ENCODE measurements around the gene AMY1A. TPM values are rescaled to one million over a fixed set of nuclear protein-coding genes. Genes with fewer than 3 reads are reported as not detected.
"Not testable (repeated sequence)": the region's sequence is repeated elsewhere in the genome, so short reads cannot be mapped to it uniquely, and the experiment has no call there.

AMY1A gene
- total RNA-seq = not detected in 2 replicates
- not detected for total RNA-seq (2013)
- not detected in 2 replicates for polyA plus RNA-seq
- not detected in 2 replicates for polyA minus RNA-seq

- ATAC-seq (ENCODE audit: low read depth); H4K20me1 ChIP-seq (ENCODE audit: control insufficient read depth, insufficient read depth, low read length, poor library complexity, severe bottlenecking); H3K9ac ChIP-seq (ENCODE audit: low read length); H3K27me3 Mint-ChIP-seq; H3K27me3 ChIP-seq (replicated peaks in 1 of 4; ENCODE audit: control extremely low read depth in 1 of 4, control insufficient read depth in 3 of 4, insufficient read depth in 4 of 4, low read length in 3 of 4); H3K4me2 ChIP-seq (replicated peaks; ENCODE audit: low read depth, low read length, poor library complexity, severe bottlenecking); H3K27ac ChIP-seq (ENCODE audit: low read length in 2 of 2); CTCF ChIA-PET; H3K79me2 ChIP-seq (ENCODE audit: control insufficient read depth, insufficient read depth, low read length); POLR2A ChIA-PET; H2AFZ ChIP-seq (ENCODE audit: insufficient read depth, low read depth, low read length, poor library complexity, severe bottlenecking); H3K27ac Mint-ChIP-seq; intact Hi-C loops (cut with micrococcal nuclease); DNase-seq; H3K4me1 ChIP-seq (ENCODE audit: control insufficient read depth in 2 of 2, insufficient read depth in 2 of 2, low read length in 2 of 2); H3K4me3 Mint-ChIP-seq; H3K9me3 Mint-ChIP-seq (ENCODE audit: insufficient read depth); H3K9me3 ChIP-seq (ENCODE audit: control extremely low read depth in 1 of 3, control insufficient read depth in 2 of 3, insufficient read depth in 1 of 3, low read length in 2 of 3); H3K36me3 ChIP-seq (replicated peaks in 1 of 2; ENCODE audit: control extremely low read depth in 1 of 2, control insufficient read depth in 1 of 2, extremely low read depth in 1 of 2, insufficient read depth in 2 of 2, low read length in 1 of 2); H3K4me1 Mint-ChIP-seq; H3K4me3 ChIP-seq (ENCODE audit: control extremely low read depth in 1 of 5, extremely low read depth in 1 of 5, insufficient read depth in 1 of 5, low read depth in 2 of 5, low read length in 4 of 5): not testable (repeated sequence)
- no CpG with 5 or more reads among the region's 5 CpGs for WGBS (ENCODE audit: insufficient coverage)
Observed at GRCh38 chr1:103655460-103655859, at the start of gene AMY1A. TSS of gene AMY1A (plus strand) at chr1:103655760. CDS start at chr1:103656331, 571 bp downstream.

- Mint-ChIP-seq H3K27me3 (no peaks in the 10 kb centered on the region), H3K4me1 (no peaks in the 10 kb centered on the region), H3K4me3 (no peak overlapping the region), H3K27ac (no peak overlapping the region), H3K9me3 (ENCODE audit: insufficient read depth) (no peaks in the 10 kb centered on the region)
- Histone ChIP-seq H3K4me2 (replicated peaks; ENCODE audit: low read depth, low read length, poor library complexity, severe bottlenecking) (no peak overlapping the region), H3K79me2 (ENCODE audit: control insufficient read depth, insufficient read depth, low read length) (no peaks in the 10 kb centered on the region), H3K27me3 (replicated peaks in 1 of 4; ENCODE audit: control extremely low read depth in 1 of 4, control insufficient read depth in 3 of 4, insufficient read depth in 4 of 4, low read length in 3 of 4) (no peaks in the 10 kb centered on the region), H3K27ac (ENCODE audit: low read length in 2 of 2) (no peak overlapping the region), H3K9me3 (ENCODE audit: control extremely low read depth in 1 of 3, control insufficient read depth in 2 of 3, insufficient read depth in 1 of 3, low read length in 2 of 3) (no peaks in the 10 kb centered on the region), H3K4me3 (ENCODE audit: control extremely low read depth in 1 of 5, extremely low read depth in 1 of 5, insufficient read depth in 1 of 5, low read depth in 2 of 5, low read length in 4 of 5) (no peak overlapping the region), H4K20me1 (ENCODE audit: control insufficient read depth, insufficient read depth, low read length, poor library complexity, severe bottlenecking) (no peaks in the 10 kb centered on the region), H3K4me1 (ENCODE audit: control insufficient read depth in 2 of 2, insufficient read depth in 2 of 2, low read length in 2 of 2) (no peaks in the 10 kb centered on the region), H3K9ac (ENCODE audit: low read length) (no peak overlapping the region), H2AFZ (ENCODE audit: insufficient read depth, low read depth, low read length, poor library complexity, severe bottlenecking) (no peak overlapping the region), H3K36me3 (replicated peaks in 1 of 2; ENCODE audit: control extremely low read depth in 1 of 2, control insufficient read depth in 1 of 2, extremely low read depth in 1 of 2, insufficient read depth in 2 of 2, low read length in 1 of 2) (no peaks in the 10 kb centered on the region)
- intact Hi-C loops (cut with micrococcal nuclease) = no loop called here
- TF ChIP-seq EZH2 (IDR thresholded peaks at IDR 0.05; ENCODE audit: borderline replicate concordance, insufficient read depth, low read depth, low read length, poor library complexity, severe bottlenecking) = no peak
- no peak for TF ChIP-seq CTCF (IDR thresholded peaks at IDR 0.05)
- DNase-seq (no peak), ATAC-seq (ENCODE audit: low read depth) (no peak)
- ChIA-PET POLR2A (no interaction called here), CTCF (no interaction called here)
- WGBS (ENCODE audit: insufficient coverage) = no CpG with 5 or more reads among the region's 2 CpGs
Observed at GRCh38 chr1:103616362-103616761, 39.2 kb upstream of the AMY1A start.

GRCh38 chr1:103616994-103617477 lies 38.5 kb upstream of the AMY1A start, which contains the start of gene AMY2A:
TSS of gene AMY2A (plus strand) at chr1:103617427. CDS start at chr1:103617441, 14 bp downstream.
- H3K27me3 Mint-ChIP-seq; H3K4me1 Mint-ChIP-seq; H3K4me3 ChIP-seq (ENCODE audit: control extremely low read depth in 1 of 5, extremely low read depth in 1 of 5, insufficient read depth in 1 of 5, low read depth in 2 of 5, low read length in 4 of 5); H3K4me1 ChIP-seq (ENCODE audit: control insufficient read depth in 2 of 2, insufficient read depth in 2 of 2, low read length in 2 of 2); CTCF ChIA-PET; ATAC-seq (ENCODE audit: low read depth); H4K20me1 ChIP-seq (ENCODE audit: control insufficient read depth, insufficient read depth, low read length, poor library complexity, severe bottlenecking); H3K9ac ChIP-seq (ENCODE audit: low read length); H2AFZ ChIP-seq (ENCODE audit: insufficient read depth, low read depth, low read length, poor library complexity, severe bottlenecking); H3K9me3 Mint-ChIP-seq (ENCODE audit: insufficient read depth); POLR2A ChIA-PET; H3K36me3 ChIP-seq (replicated peaks in 1 of 2; ENCODE audit: control extremely low read depth in 1 of 2, control insufficient read depth in 1 of 2, extremely low read depth in 1 of 2, insufficient read depth in 2 of 2, low read length in 1 of 2); H3K9me3 ChIP-seq (ENCODE audit: control extremely low read depth in 1 of 3, control insufficient read depth in 2 of 3, insufficient read depth in 1 of 3, low read length in 2 of 3); H3K27ac Mint-ChIP-seq; DNase-seq; H3K27me3 ChIP-seq (replicated peaks in 1 of 4; ENCODE audit: control extremely low read depth in 1 of 4, control insufficient read depth in 3 of 4, insufficient read depth in 4 of 4, low read length in 3 of 4); H3K4me3 Mint-ChIP-seq; H3K4me2 ChIP-seq (replicated peaks; ENCODE audit: low read depth, low read length, poor library complexity, severe bottlenecking); H3K27ac ChIP-seq (ENCODE audit: low read length in 2 of 2); H3K79me2 ChIP-seq (ENCODE audit: control insufficient read depth, insufficient read depth, low read length); intact Hi-C loops (cut with micrococcal nuclease): not testable (repeated sequence)
- WGBS (ENCODE audit: insufficient coverage) = no CpG with 5 or more reads among the region's 3 CpGs

All from B cell (primary cell).